Activated gamma-delta T cell treated with Interleukin-2 at 50 U/mL for 16 hours (primary cell): ENCODE results near the gene C10orf67.
"Not testable (repeated sequence)": the region's sequence is repeated elsewhere in the genome, so short reads cannot be mapped to it uniquely, and the experiment has no call there.

Experiments
- DNase-seq: peaks from one replicate; pipeline ENCODE4 v3.0.0-alpha.2; 2020

Gene C10orf67

GRCh38 chr10:23362069-23362830 is 17.7 kb upstream of the C10orf67 start:
- no peak for DNase-seq

- DNase-seq, result no peak
Observed at GRCh38 chr10:23361665-23362064, 17.1 kb upstream of the C10orf67 start.

GRCh38 chr10:23359692-23360380 is 15.2 kb upstream of the C10orf67 start:
- DNase-seq, result no peak

- no peak for DNase-seq
Observed at GRCh38 chr10:23358357-23358756, 13.8 kb upstream of the C10orf67 start.

GRCh38 chr10:23354630-23355279 is 10.2 kb upstream of the C10orf67 start:
- DNase-seq, result no peak

- DNase-seq, result no peak
Observed at GRCh38 chr10:23351926-23352519, 7.4 kb upstream of the C10orf67 start.

- DNase-seq, result not testable (repeated sequence)
Observed at GRCh38 chr10:23350706-23351105, 6.1 kb upstream of the C10orf67 start.

- no peak for DNase-seq
Observed at GRCh38 chr10:23345861-23346260, 1.3 kb upstream of the C10orf67 start.

GRCh38 chr10:23343591-23344240 is 881 bp downstream of the C10orf67 start:
- DNase-seq, result peak; percentile 15

GRCh38 chr10:23342213-23342884 is 2.2 kb downstream of the C10orf67 start:
- no peak for DNase-seq

- no peak for DNase-seq
Observed at GRCh38 chr10:23341004-23341403, 3.6 kb downstream of the C10orf67 start.

GRCh38 chr10:23340354-23340753 is 4.2 kb downstream of the C10orf67 start:
- DNase-seq, result no peak

- no peak for DNase-seq
Observed at GRCh38 chr10:23338886-23339285, 5.7 kb downstream of the C10orf67 start.

GRCh38 chr10:23338155-23338828 is 6.3 kb downstream of the C10orf67 start:
- DNase-seq, result no peak

- DNase-seq, result no peak
Observed at GRCh38 chr10:23337616-23338015, 7.0 kb downstream of the C10orf67 start.

GRCh38 chr10:23331567-23332301 is 12.9 kb downstream of the C10orf67 start:
- no peak for DNase-seq

GRCh38 chr10:23330948-23331347 is 13.6 kb downstream of the C10orf67 start:
- DNase-seq, result no peak

- DNase-seq, result no peak
Observed at GRCh38 chr10:23326544-23327307, 17.9 kb downstream of the C10orf67 start.

GRCh38 chr10:23325132-23325531 is 19.5 kb downstream of the C10orf67 start:
- no peak for DNase-seq

- DNase-seq, result no peak
Observed at GRCh38 chr10:23324351-23324750, 20.2 kb downstream of the C10orf67 start.
